Suprapubic skin (tissue), 3 donors: ENCODE results near the gene FNBP1.

Experiments used
- POLR2AphosphoS5 ChIP-seq, 3 donors: sonication (generic); formaldehyde crosslinking; IDR thresholded peaks; one replicate each; pipeline ENCODE4 v1.6.1; 2017; ENCODE audit warnings: antibody characterized with exemption in 3 of 3
- TF ChIP-seq, protein P1 (sequence below), 2 donors: fragments of 200-600 bp in 1 of 2; fragments of 450-650 bp in 1 of 2; sonication (generic) in 1 of 2; IDR thresholded peaks; one replicate each; pipeline ENCODE4 v1.5.1; 2016 to 2019; ENCODE audit warnings: antibody characterized with exemption in 2 of 2, mild to moderate bottlenecking in 1 of 2, moderate library complexity in 1 of 2

DNA sequence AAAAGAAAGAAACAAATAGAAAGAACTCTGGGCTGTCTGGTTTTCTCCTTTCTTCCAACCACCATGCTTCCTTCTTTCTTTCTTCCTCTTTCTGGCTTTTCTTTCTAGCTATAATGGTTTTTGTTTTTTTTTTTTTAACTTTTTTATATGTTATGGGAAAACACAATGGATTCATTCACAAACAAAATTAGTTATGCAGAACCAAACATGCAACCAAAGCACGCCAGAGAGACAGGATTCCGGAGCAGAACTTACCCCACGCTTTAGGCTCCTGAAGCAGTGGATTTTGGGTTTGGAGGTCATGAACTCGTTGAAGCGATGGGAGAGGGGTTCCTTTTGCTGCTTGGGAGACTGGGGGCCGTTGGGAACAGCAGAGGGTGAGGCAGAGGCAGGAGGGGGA is 119.4 kb downstream of the FNBP1 start:
- TF ChIP-seq, protein P1, sequence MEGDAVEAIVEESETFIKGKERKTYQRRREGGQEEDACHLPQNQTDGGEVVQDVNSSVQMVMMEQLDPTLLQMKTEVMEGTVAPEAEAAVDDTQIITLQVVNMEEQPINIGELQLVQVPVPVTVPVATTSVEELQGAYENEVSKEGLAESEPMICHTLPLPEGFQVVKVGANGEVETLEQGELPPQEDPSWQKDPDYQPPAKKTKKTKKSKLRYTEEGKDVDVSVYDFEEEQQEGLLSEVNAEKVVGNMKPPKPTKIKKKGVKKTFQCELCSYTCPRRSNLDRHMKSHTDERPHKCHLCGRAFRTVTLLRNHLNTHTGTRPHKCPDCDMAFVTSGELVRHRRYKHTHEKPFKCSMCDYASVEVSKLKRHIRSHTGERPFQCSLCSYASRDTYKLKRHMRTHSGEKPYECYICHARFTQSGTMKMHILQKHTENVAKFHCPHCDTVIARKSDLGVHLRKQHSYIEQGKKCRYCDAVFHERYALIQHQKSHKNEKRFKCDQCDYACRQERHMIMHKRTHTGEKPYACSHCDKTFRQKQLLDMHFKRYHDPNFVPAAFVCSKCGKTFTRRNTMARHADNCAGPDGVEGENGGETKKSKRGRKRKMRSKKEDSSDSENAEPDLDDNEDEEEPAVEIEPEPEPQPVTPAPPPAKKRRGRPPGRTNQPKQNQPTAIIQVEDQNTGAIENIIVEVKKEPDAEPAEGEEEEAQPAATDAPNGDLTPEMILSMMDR (IDR thresholded peaks at IDR 0.05), result no peak
- TF ChIP-seq POLR2AphosphoS5 (IDR thresholded peaks at IDR 0.05), result no peak
